Measurements from ENCODE around the gene RASSF10. TPM values are rescaled to one million over a fixed set of nuclear protein-coding genes. Genes with fewer than 3 reads are reported as not detected.

The RASSF10 gene
- polyA plus RNA-seq, 1 donor from 2014 or later: not detected

GRCh38 chr11:13061294-13061990, 52.3 kb downstream of the RASSF10 start:
- no peaks in the 10 kb centered on the region for H3K9me2 ChIP-seq (ENCODE audit: insufficient read depth, low read length)
- no peaks in the 10 kb centered on the region for H3K36me3 ChIP-seq (ENCODE audit: insufficient read depth, low read length)
- H3K9ac ChIP-seq (ENCODE audit: low read length): no peak overlapping the region
- no peaks in the 10 kb centered on the region for H3F3A ChIP-seq (ENCODE audit: insufficient read depth, low read length, poor library complexity, severe bottlenecking)
- H3K79me2 ChIP-seq (replicated peaks; ENCODE audit: insufficient read depth, low read length): no peaks in the 10 kb centered on the region
- no peak overlapping the region for H2AFZ ChIP-seq (ENCODE audit: low read depth, low read length)
- no peaks in the 10 kb centered on the region for H4K20me1 ChIP-seq (ENCODE audit: insufficient read depth)
- H3K9me3 ChIP-seq (ENCODE audit: low read length): no peaks in the 10 kb centered on the region
- H3K4me2 ChIP-seq (ENCODE audit: low read length): no peak overlapping the region
- H3K4me3 ChIP-seq (ENCODE audit: low read length): no peak overlapping the region
- H3K27me3 ChIP-seq (ENCODE audit: insufficient read depth, low read depth, low read length): no peaks in the 10 kb centered on the region
- TF ChIP-seq CTCF (IDR thresholded peaks at IDR 0.05; ENCODE audit: poor library complexity, severe bottlenecking) (no peak), MXI1 (conservative IDR thresholded peaks at IDR 0.05; ENCODE audit: poor library complexity, severe bottlenecking) (no peak), SMC3 (conservative IDR thresholded peaks at IDR 0.05; ENCODE audit: poor library complexity) (no peak)
- no peak overlapping the region for H3K27ac ChIP-seq (ENCODE audit: low read length)

Data from neural cell (in vitro differentiated cells).